AG10803 (cell line): ENCODE results near the gene TOR1AIP2.

Source experiments
- DNase-seq: peaks from one replicate; pipeline ENCODE4 v3.0.0; 2010; ENCODE audit warnings: low read depth
- H3K4me3 ChIP-seq: 2 replicates; pipeline ENCODE4 v1.5.1; 2011; ENCODE audit warnings: mild to moderate bottlenecking, low read length, control low read depth
- CTCF ChIP-seq: conservative IDR thresholded peaks from 2 replicates; pipeline ENCODE4 v1.5.1; 2011; ENCODE audit warnings: mild to moderate bottlenecking, low read length, control low read depth, inconsistent platforms

Gene TOR1AIP2

GRCh38 chr1:179921981-179922872, 44.6 kb upstream of the TOR1AIP2 start:
- TF ChIP-seq CTCF: no peak
- H3K4me3 ChIP-seq: no peak overlapping the region
- DNase-seq: no peak

- H3K4me3 ChIP-seq: no peak overlapping the region
- no peak for TF ChIP-seq CTCF
- no peak for DNase-seq
These were observed 43.9 kb upstream of the TOR1AIP2 start for GRCh38 chr1:179921472-179921871.

GRCh38 chr1:179917601-179918429, 40.2 kb upstream of the TOR1AIP2 start:
- H3K4me3 ChIP-seq: no peak overlapping the region
- no peak for TF ChIP-seq CTCF
- peak; percentile 9 for DNase-seq

GRCh38 chr1:179911812-179912211, 34.2 kb upstream of the TOR1AIP2 start:
- no peak for TF ChIP-seq CTCF
- DNase-seq: no peak
- H3K4me3 ChIP-seq: no peak overlapping the region

- no peak overlapping the region for H3K4me3 ChIP-seq
- no peak for DNase-seq
- TF ChIP-seq CTCF: no peak
These were observed 33.3 kb upstream of the TOR1AIP2 start for GRCh38 chr1:179910934-179911333.

GRCh38 chr1:179889589-179889988, 12.0 kb upstream of the TOR1AIP2 start:
- H3K4me3 ChIP-seq: no peak overlapping the region
- DNase-seq: no peak
- TF ChIP-seq CTCF: no peak
